ENCODE data around the gene NME2. TPM values are rescaled to one million over a fixed set of nuclear protein-coding genes. Genes with fewer than 3 reads are reported as not detected.

The NME2 gene
- total and polyA plus RNA-seq, 9 donors = 333 to 469 (median 374) TPM

Other genes with a start within 250 kb of the NME2 start
- 76.0 TPM for gene SPAG9, start 45.5 kb upstream of the NME2 start, total RNA-seq
- 10 to 100 TPM; 48.4 to 81.4 (median 65.6) TPM for gene SPAG9, start 45.5 kb upstream of the NME2 start, polyA plus RNA-seq (ENCODE audit: insufficient read depth in 1 of 8, insufficient read length in 8 of 8, low replicate concordance in 1 of 8)
- 98.0 TPM for gene NME1, start 12.9 kb upstream of the NME2 start, total RNA-seq
- 10 to 100 TPM; 54.2 to 74.6 (median 57.4) TPM for gene NME1, start 12.9 kb upstream of the NME2 start, polyA plus RNA-seq (ENCODE audit: insufficient read depth in 1 of 8, insufficient read length in 8 of 8, low replicate concordance in 1 of 8)
- 17.6 TPM for gene MBTD1, start 93.6 kb downstream of the NME2 start, total RNA-seq
- 10 to 100 TPM; 17.3 to 25.0 (median 20.7) TPM for gene MBTD1, start 93.6 kb downstream of the NME2 start, polyA plus RNA-seq (ENCODE audit: insufficient read depth in 1 of 8, insufficient read length in 8 of 8, low replicate concordance in 1 of 8)
- gene UTP18, start 94.1 kb downstream of the NME2 start, total RNA-seq = 29.5 TPM
- gene UTP18, start 94.1 kb downstream of the NME2 start, polyA plus RNA-seq (ENCODE audit: insufficient read depth in 1 of 8, insufficient read length in 8 of 8, low replicate concordance in 1 of 8) = 10 to 100 TPM; 25.3 to 31.6 (median 27.3) TPM